H1 (cell line): ENCODE data around the gene ISOC1. TPM values are rescaled to one million over a fixed set of nuclear protein-coding genes. Genes with fewer than 3 reads are reported as not detected.

Experiments
- CEBPB ChIP-seq: IDR thresholded peaks from 2 replicates; pipeline ENCODE4 v1.6.1; 2012; ENCODE audit warnings: low read depth, low read length
- CREB1 ChIP-seq: IDR thresholded peaks from 2 replicates; pipeline ENCODE4 v1.6.1; 2012; ENCODE audit warnings: inconsistent platforms
- FOSL1 ChIP-seq: IDR thresholded peaks from 2 replicates; pipeline ENCODE4 v1.6.1; 2011; ENCODE audit warnings: mild to moderate bottlenecking, low read depth, low read length, moderate library complexity; ENCODE audit not compliant: insufficient read depth
- HDAC6 ChIP-seq: IDR thresholded peaks from one replicate; pipeline ENCODE4 v1.7.1; 2012; ENCODE audit warnings: low read depth, mild to moderate bottlenecking, inconsistent platforms, low read length, moderate library complexity
- KDM4A ChIP-seq: IDR thresholded peaks from one replicate; pipeline ENCODE4 v1.7.1; 2012; ENCODE audit warnings: low read depth, mild to moderate bottlenecking, moderate library complexity, low read length, inconsistent platforms; ENCODE audit not compliant: severe bottlenecking
- MAFK ChIP-seq: IDR thresholded peaks from 2 replicates; pipeline ENCODE4 v1.6.1; 2012; ENCODE audit warnings: low read depth, mild to moderate bottlenecking, improper control_type of control experiment, low read length
- NRF1 ChIP-seq: IDR thresholded peaks from 2 replicates; pipeline ENCODE4 v1.6.1; 2011; ENCODE audit warnings: mild to moderate bottlenecking, low read depth, low read length, improper control_type of control experiment
- POLR2A ChIP-seq, 2 experiments: IDR thresholded peaks; 1 replicate in 1 of 2; 2 replicates in 1 of 2; pipeline ENCODE4 v1.6.1; 2011; ENCODE audit warnings: low read depth in 2 of 2, low read length in 2 of 2, mild to moderate bottlenecking in 2 of 2; ENCODE audit errors: control extremely low read depth in 1 of 2
- POLR2AphosphoS5 ChIP-seq: IDR thresholded peaks from 2 replicates; pipeline ENCODE4 v1.6.1; 2011; ENCODE audit warnings: low read depth, low read length
- SP1 ChIP-seq: IDR thresholded peaks from 2 replicates; pipeline ENCODE4 v1.6.1; 2011; ENCODE audit warnings: low read depth, low read length
- SP4 ChIP-seq: IDR thresholded peaks from 2 replicates; pipeline ENCODE4 v1.6.1; 2012; ENCODE audit warnings: low read length, inconsistent platforms
- TCF12 ChIP-seq: IDR thresholded peaks from 2 replicates; pipeline ENCODE4 v1.6.1; 2011; ENCODE audit warnings: low read depth, mild to moderate bottlenecking, low read length
- YY1 ChIP-seq: IDR thresholded peaks from 2 replicates; pipeline ENCODE4 v1.6.1; 2011; ENCODE audit warnings: low read depth, mild to moderate bottlenecking, low read length
- polyA plus RNA-seq, 7 experiments: library from polyadenylated mRNA; depleted of rRNA in 3 of 7; stranded (reverse) in 5 of 7; unstranded in 2 of 7; fragments of >200 nt in 5 of 7; fragments of 200-250 nt in 2 of 7; gene quantifications; 1 replicate in 5 of 7; 2 replicates in 1 of 7; 4 replicates in 1 of 7; pipeline versions ENCODE4 v1.2.1 to v1.2.3, GENCODE V29; 2011 to 2013; ENCODE audit warnings: missing spikeins in 2 of 7, mixed read lengths in 2 of 7
- total RNA-seq: library from RNA; stranded (reverse); fragmentation: NEBNext Ultra II Directional; extraction: Animal tissue kit (Norgen Biotek cat#: 25700); gene quantifications from 2 replicates; pipeline ENCODE4 v1.2.1, GENCODE V29; 2021
- TF ChIP-seq, protein P1 (sequence below): fragments of 300-600 bp; sonication (generic); IDR thresholded peaks from 2 replicates; pipeline ENCODE4 v1.7.1; 2012; ENCODE audit warnings: low read length, moderate library complexity, mild to moderate bottlenecking, inconsistent platforms; ENCODE audit not compliant: insufficient replicate concordance

The ISOC1 gene
- total and polyA plus RNA-seq, 2 of the 8 experiments (the other 6 are each of a cell fraction or from before 2014, with no cell fraction given), result 27.7 to 34.9 TPM

DNA sequence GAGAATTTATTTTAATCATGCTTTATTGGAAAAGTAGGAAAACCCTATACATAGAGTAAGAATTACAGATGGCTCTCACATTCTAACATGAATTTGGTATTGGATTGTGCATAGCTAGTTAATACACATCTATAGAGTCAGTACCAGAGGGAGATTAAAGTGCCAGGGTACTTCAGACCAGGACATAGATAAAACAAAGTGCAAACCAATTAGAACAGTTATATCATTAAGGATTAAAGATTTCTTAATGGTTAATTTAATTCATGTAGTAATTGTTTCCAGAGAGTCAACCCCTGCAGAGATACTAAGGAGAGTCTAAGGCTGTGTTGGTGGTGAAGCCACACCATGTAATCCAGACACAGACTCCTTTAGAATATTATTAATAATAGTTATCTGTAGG, 8.8 kb downstream of the ISOC1 start (continued):
- TF ChIP-seq, protein P1, sequence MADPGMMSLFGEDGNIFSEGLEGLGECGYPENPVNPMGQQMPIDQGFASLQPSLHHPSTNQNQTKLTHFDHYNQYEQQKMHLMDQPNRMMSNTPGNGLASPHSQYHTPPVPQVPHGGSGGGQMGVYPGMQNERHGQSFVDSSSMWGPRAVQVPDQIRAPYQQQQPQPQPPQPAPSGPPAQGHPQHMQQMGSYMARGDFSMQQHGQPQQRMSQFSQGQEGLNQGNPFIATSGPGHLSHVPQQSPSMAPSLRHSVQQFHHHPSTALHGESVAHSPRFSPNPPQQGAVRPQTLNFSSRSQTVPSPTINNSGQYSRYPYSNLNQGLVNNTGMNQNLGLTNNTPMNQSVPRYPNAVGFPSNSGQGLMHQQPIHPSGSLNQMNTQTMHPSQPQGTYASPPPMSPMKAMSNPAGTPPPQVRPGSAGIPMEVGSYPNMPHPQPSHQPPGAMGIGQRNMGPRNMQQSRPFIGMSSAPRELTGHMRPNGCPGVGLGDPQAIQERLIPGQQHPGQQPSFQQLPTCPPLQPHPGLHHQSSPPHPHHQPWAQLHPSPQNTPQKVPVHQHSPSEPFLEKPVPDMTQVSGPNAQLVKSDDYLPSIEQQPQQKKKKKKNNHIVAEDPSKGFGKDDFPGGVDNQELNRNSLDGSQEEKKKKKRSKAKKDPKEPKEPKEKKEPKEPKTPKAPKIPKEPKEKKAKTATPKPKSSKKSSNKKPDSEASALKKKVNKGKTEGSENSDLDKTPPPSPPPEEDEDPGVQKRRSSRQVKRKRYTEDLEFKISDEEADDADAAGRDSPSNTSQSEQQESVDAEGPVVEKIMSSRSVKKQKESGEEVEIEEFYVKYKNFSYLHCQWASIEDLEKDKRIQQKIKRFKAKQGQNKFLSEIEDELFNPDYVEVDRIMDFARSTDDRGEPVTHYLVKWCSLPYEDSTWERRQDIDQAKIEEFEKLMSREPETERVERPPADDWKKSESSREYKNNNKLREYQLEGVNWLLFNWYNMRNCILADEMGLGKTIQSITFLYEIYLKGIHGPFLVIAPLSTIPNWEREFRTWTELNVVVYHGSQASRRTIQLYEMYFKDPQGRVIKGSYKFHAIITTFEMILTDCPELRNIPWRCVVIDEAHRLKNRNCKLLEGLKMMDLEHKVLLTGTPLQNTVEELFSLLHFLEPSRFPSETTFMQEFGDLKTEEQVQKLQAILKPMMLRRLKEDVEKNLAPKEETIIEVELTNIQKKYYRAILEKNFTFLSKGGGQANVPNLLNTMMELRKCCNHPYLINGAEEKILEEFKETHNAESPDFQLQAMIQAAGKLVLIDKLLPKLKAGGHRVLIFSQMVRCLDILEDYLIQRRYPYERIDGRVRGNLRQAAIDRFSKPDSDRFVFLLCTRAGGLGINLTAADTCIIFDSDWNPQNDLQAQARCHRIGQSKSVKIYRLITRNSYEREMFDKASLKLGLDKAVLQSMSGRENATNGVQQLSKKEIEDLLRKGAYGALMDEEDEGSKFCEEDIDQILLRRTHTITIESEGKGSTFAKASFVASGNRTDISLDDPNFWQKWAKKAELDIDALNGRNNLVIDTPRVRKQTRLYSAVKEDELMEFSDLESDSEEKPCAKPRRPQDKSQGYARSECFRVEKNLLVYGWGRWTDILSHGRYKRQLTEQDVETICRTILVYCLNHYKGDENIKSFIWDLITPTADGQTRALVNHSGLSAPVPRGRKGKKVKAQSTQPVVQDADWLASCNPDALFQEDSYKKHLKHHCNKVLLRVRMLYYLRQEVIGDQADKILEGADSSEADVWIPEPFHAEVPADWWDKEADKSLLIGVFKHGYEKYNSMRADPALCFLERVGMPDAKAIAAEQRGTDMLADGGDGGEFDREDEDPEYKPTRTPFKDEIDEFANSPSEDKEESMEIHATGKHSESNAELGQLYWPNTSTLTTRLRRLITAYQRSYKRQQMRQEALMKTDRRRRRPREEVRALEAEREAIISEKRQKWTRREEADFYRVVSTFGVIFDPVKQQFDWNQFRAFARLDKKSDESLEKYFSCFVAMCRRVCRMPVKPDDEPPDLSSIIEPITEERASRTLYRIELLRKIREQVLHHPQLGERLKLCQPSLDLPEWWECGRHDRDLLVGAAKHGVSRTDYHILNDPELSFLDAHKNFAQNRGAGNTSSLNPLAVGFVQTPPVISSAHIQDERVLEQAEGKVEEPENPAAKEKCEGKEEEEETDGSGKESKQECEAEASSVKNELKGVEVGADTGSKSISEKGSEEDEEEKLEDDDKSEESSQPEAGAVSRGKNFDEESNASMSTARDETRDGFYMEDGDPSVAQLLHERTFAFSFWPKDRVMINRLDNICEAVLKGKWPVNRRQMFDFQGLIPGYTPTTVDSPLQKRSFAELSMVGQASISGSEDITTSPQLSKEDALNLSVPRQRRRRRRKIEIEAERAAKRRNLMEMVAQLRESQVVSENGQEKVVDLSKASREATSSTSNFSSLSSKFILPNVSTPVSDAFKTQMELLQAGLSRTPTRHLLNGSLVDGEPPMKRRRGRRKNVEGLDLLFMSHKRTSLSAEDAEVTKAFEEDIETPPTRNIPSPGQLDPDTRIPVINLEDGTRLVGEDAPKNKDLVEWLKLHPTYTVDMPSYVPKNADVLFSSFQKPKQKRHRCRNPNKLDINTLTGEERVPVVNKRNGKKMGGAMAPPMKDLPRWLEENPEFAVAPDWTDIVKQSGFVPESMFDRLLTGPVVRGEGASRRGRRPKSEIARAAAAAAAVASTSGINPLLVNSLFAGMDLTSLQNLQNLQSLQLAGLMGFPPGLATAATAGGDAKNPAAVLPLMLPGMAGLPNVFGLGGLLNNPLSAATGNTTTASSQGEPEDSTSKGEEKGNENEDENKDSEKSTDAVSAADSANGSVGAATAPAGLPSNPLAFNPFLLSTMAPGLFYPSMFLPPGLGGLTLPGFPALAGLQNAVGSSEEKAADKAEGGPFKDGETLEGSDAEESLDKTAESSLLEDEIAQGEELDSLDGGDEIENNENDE, result no peak
- TF ChIP-seq HDAC6, result no peak
- TF ChIP-seq KDM4A, result no peak
- TF ChIP-seq POLR2AphosphoS5, result no peak
- no peak for TF ChIP-seq TCF12
- no peak for TF ChIP-seq YY1
- no peak for TF ChIP-seq NRF1
- no peak for TF ChIP-seq FOSL1
- no peak for TF ChIP-seq CREB1
- TF ChIP-seq SP1, result no peak
- no peak for TF ChIP-seq POLR2A (IDR thresholded peaks at IDR 0.05; ENCODE audit: control extremely low read depth in 1 of 2, low read depth in 2 of 2, low read length in 2 of 2)
- no peak for TF ChIP-seq CEBPB
- TF ChIP-seq MAFK, result no peak
- no peak for TF ChIP-seq SP4
